ENCODE data around the gene WWOX. TPM values are rescaled to one million over a fixed set of nuclear protein-coding genes. Genes with fewer than 3 reads are reported as not detected.
A peak's percentile ranks its signal among the peaks of the same experiment; 100 is the strongest.

Gene WWOX
- total and polyA plus RNA-seq, 2 of the 13 experiments (the other 11 are each of a cell fraction or from before 2014, with no cell fraction given) = 9.1 to 37.4 TPM

- TF ChIP-seq TEF (CRISPR knock-in tag; IDR thresholded peaks at IDR 0.05) (no peak), ZNF687 (CRISPR knock-in tag; IDR thresholded peaks at IDR 0.05) (no peak), KAT2B (IDR thresholded peaks at IDR 0.05; ENCODE audit: borderline replicate concordance, low read depth, low read length) (no peak)
Measured at GRCh38 chr16:78549366-78549765, 449.9 kb downstream of the WWOX start (continued).

GRCh38 chr16:78551487-78552085, 452.1 kb downstream of the WWOX start:
- Histone ChIP-seq H3K27me3 (ENCODE audit: control insufficient read depth in 1 of 2, insufficient read depth in 2 of 2, low read length in 2 of 2) (no peaks in the 10 kb centered on the region), H3K9ac (ENCODE audit: insufficient read depth, low read depth, low read length) (peak overlapping the region; percentile 34; the same call in 1 of the 2 replicates), H3K4me2 (ENCODE audit: low read depth, low read length) (peak overlapping the region; percentile 59), H4K20me1 (ENCODE audit: insufficient read depth, low read length) (no peaks in the 10 kb centered on the region), H3K79me2 (ENCODE audit: insufficient read depth, low read length) (no peaks in the 10 kb centered on the region), H3K36me3 (replicated peaks in 1 of 2; ENCODE audit: control insufficient read depth in 1 of 2, insufficient read depth in 2 of 2, low read length in 2 of 2) (no peaks in the 10 kb centered on the region), H2AFZ (ENCODE audit: low read length) (no peak overlapping the region), H3K4me1 (ENCODE audit: insufficient read depth, low read length) (peaks cover 12% of the 10 kb centered on the region), H3K4me3 (replicated peaks in 1 of 3; ENCODE audit: insufficient read depth in 1 of 3, low read depth in 2 of 3, low read length in 3 of 3) (peak overlapping the region in 1 of 3 experiments; percentile 27; a peak in 1 of 6 replicates), H3K27ac (ENCODE audit: extremely low read length, insufficient read depth, low read length) (no peak overlapping the region), H3K9me3 (ENCODE audit: low read length) (no peaks in the 10 kb centered on the region)
- in situ Hi-C loops (cut with HindIII; ENCODE audit: extremely low pct_ligation_motif_present, low pct_unique_long_range_greater_than_20kb) = no loop called here
- WGBS (ENCODE audit: low lambda C conversion rate) = 25% methylated on average over 12 of the region's 12 CpGs
- intact Hi-C loops (cut with micrococcal nuclease; ENCODE audit: unreplicated experiment) = no loop called here
- CTCF ChIA-PET (ENCODE audit: low intra/inter-chr PET ratio, low total read pairs) = no interaction called here
- POLR2A ChIA-PET = no interaction called here
- BruUV-seq (replicated peaks) = no TSS peak
- no peak; the same call in 2 of the 3 replicates for ATAC-seq
- TF ChIP-seq RBM39 (IDR thresholded peaks at IDR 0.05; ENCODE audit: low read depth, low read length, poor library complexity, severe bottlenecking) = no peak
- no peak for TF ChIP-seq ZNF574 (CRISPR knock-in tag; IDR thresholded peaks at IDR 0.05)
- no peak for TF ChIP-seq TBX2 (CRISPR knock-in tag; IDR thresholded peaks at IDR 0.05; ENCODE audit: borderline replicate concordance)
- DNase-seq (ENCODE audit: low spot score) = no peak
- no peak for FAIRE-seq
